Spinal cord (tissue), 10 donors: ENCODE measurements around the gene KARS1. TPM values are rescaled to one million over a fixed set of nuclear protein-coding genes. Genes with fewer than 3 reads are reported as not detected.
A peak's percentile ranks its signal among the peaks of the same experiment; 100 is the strongest.

Experiments
- DNase-seq, 6 donors: peaks; one replicate each; pipeline versions ENCODE4 v3.0.0 to v3.0.0-alpha.2; 2013 to 2015; ENCODE audit warnings: low spot score in 6 of 6, low read depth in 4 of 6
- H3K27ac ChIP-seq: one replicate; pipeline ENCODE4 v1.5.1; 2013; ENCODE audit warnings: low read depth, low read length, control low read depth
- H3K27me3 ChIP-seq: one replicate; pipeline ENCODE4 v1.6.1; 2013; ENCODE audit warnings: low read length; ENCODE audit not compliant: control insufficient read depth, insufficient read depth
- H3K36me3 ChIP-seq: one replicate; pipeline ENCODE4 v1.6.1; 2013; ENCODE audit warnings: low read length; ENCODE audit not compliant: control insufficient read depth, insufficient read depth
- H3K4me1 ChIP-seq: one replicate; pipeline ENCODE4 v1.6.1; 2013; ENCODE audit warnings: low read length; ENCODE audit not compliant: control insufficient read depth, insufficient read depth
- H3K4me3 ChIP-seq: one replicate; pipeline ENCODE4 v1.5.1; 2013; ENCODE audit warnings: low read depth, low read length, control low read depth
- H3K9me3 ChIP-seq: one replicate; pipeline ENCODE4 v1.6.1; 2013; ENCODE audit warnings: low read length; ENCODE audit not compliant: control insufficient read depth, insufficient read depth
- WGBS: methylation state at CpG from one replicate; pipeline ENCODE4 v1.1.5; 2013; ENCODE audit warnings: missing lambda C conversion rate; ENCODE audit not compliant: insufficient coverage; 5-methylcytosine and 5-hydroxymethylcytosine counted together
- polyA plus RNA-seq, 2 donors: library from polyadenylated mRNA; unstranded; fragments of 120-200 nt; gene quantifications; one replicate each; pipeline ENCODE4 v1.2.1, GENCODE V29; 2013; ENCODE audit not compliant: insufficient read length in 2 of 2
- total RNA-seq, 2 donors: library from RNA; depleted of rRNA in 1 of 2; stranded (reverse); fragments of 120-200 nt in 1 of 2; fragments of >200 nt in 1 of 2; gene quantifications; one replicate each; pipeline versions ENCODE4 v1.2.3 to v1.2.4, GENCODE V29; 2013 to 2014
- donor health status: healthy.

Gene KARS1
- total and polyA plus RNA-seq, 4 donors = 82.8 to 112 (median 103) TPM

GRCh38 chr16:75590920-75591843 lies 56.3 kb downstream of the KARS1 start:
- H3K36me3 ChIP-seq = peaks cover 4% of the 10 kb centered on the region
- H3K9me3 ChIP-seq = no peaks in the 10 kb centered on the region
- DNase-seq = peak; percentile 61 to 89 (median 70)
- peak overlapping the region; percentile 4 for H3K4me3 ChIP-seq
- H3K27ac ChIP-seq = peak overlapping the region; percentile 92
- no peaks in the 10 kb centered on the region for H3K27me3 ChIP-seq
- peaks cover 26% of the 10 kb centered on the region for H3K4me1 ChIP-seq
- 16% methylated on average over 2 of the region's 8 CpGs for WGBS

- Histone ChIP-seq H3K27me3 (no peaks in the 10 kb centered on the region), H3K4me3 (no peak overlapping the region), H3K27ac (peak overlapping the region; percentile 92), H3K4me1 (peaks cover 26% of the 10 kb centered on the region), H3K36me3 (peaks cover 9% of the 10 kb centered on the region), H3K9me3 (no peaks in the 10 kb centered on the region)
- 27% methylated on average over 2 of the region's 3 CpGs for WGBS
- peak in 4 of 6 donors; percentile 33 to 79 (median 49) for DNase-seq
These were observed 58.2 kb downstream of the KARS1 start for GRCh38 chr16:75589306-75589705.

- WGBS = 85% methylated on average over 2 of the region's 4 CpGs
These were observed 58.7 kb downstream of the KARS1 start for GRCh38 chr16:75588716-75589115.

GRCh38 chr16:75584108-75584507 lies 63.4 kb downstream of the KARS1 start:
- H3K4me3 ChIP-seq = no peak overlapping the region
- peaks cover 10% of the 10 kb centered on the region for H3K36me3 ChIP-seq
- WGBS = 100% methylated on average over 1 of the region's 3 CpGs
- H3K27me3 ChIP-seq = no peaks in the 10 kb centered on the region
- peaks cover 19% of the 10 kb centered on the region for H3K4me1 ChIP-seq
- no peak overlapping the region for H3K27ac ChIP-seq
- no peaks in the 10 kb centered on the region for H3K9me3 ChIP-seq
- DNase-seq = no peak

More at GRCh38 chr16:75588716-75589115, 58.7 kb downstream of the KARS1 start:
- no peak for DNase-seq
- Histone ChIP-seq H3K9me3 (no peaks in the 10 kb centered on the region), H3K27ac (peak overlapping the region; percentile 92), H3K27me3 (no peaks in the 10 kb centered on the region), H3K4me1 (peaks cover 26% of the 10 kb centered on the region), H3K4me3 (no peak overlapping the region), H3K36me3 (peaks cover 8% of the 10 kb centered on the region)

DNA sequence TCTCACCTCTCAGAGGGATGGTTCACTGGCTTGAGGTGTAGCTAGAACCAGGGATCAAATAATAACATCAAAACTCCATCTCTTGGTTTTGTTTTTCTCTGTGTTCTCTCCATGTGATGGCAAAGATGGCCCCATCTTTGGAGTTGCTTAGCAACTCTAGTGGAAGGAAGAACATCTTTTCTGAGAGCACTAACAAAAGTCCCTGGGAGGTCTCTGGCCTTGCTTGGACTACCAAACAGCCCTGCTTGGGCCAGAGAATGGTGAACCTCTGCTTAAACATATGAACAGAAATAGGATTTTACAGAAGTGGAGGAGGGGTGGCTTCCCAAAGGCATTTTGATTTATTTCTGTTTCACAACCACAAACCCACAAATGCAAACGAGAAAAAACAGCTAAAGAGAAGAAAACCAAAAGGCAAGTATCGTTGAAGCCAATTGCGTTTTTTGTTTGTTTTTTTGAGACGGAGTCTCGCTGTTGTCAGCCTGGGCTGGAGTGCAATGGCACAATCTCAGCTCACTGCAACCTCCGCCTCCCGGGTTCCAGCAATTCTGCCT lies 68.1 kb downstream of the KARS1 start:
- Histone ChIP-seq H3K4me3 (no peak overlapping the region), H3K9me3 (no peaks in the 10 kb centered on the region), H3K4me1 (peaks cover 16% of the 10 kb centered on the region), H3K27ac (peak overlapping the region; percentile 11), H3K27me3 (no peaks in the 10 kb centered on the region), H3K36me3 (peaks cover 29% of the 10 kb centered on the region)
- peak in 4 of 6 donors; percentile 39 to 76 (median 64) for DNase-seq
- WGBS = 56% methylated on average over 6 of the region's 7 CpGs

DNA sequence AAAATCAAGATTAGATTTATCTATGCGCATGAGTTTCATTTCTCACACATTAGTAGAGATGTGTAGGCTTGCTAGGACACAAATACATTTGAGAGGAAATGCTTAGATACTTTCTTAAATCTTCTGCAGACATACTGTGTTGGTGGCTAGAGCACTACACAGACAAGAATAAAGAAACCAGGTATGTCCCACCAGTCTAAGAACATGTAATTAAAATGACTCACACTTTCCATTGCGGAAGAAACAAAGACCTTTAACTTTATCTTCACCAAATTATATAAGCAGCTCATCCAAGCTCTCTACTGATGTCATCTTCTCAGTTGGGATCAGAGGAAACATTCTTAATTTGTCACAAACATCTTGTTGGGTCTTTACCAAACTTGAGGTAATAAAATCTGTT lies 68.7 kb downstream of the KARS1 start:
- H3K36me3 ChIP-seq = peaks cover 31% of the 10 kb centered on the region

DNA sequence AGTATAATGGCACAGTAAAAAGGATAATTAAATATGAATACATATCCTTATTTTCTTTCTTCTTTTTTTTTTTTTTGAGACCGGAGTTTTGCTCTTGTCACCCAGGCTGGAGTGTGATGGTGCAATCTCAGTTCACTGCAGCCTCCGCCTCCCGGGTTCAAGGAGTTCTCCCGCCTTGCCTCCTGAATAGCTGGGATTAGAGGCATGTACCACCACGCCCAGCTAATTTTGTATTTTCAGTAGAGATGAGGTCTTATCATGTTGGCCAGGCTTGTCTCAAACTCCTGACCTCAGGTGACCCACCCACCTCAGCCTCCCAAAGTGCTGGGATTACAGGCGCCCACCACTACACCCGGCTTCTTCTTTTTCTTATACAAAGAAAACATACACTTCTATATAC lies 69.3 kb downstream of the KARS1 start:
- Histone ChIP-seq H3K27me3 (no peaks in the 10 kb centered on the region), H3K27ac (no peak overlapping the region), H3K36me3 (peaks cover 35% of the 10 kb centered on the region), H3K9me3 (no peaks in the 10 kb centered on the region), H3K4me1 (peaks cover 16% of the 10 kb centered on the region), H3K4me3 (no peak overlapping the region)
- DNase-seq = no peak
- 93% methylated on average over 5 of the region's 7 CpGs for WGBS

More for the DNA sequence above, 68.7 kb downstream of the KARS1 start:
- WGBS = no CpG with 5 or more reads among the region's 2 CpGs
- no peak for DNase-seq
- Histone ChIP-seq H3K27me3 (no peaks in the 10 kb centered on the region), H3K9me3 (no peaks in the 10 kb centered on the region), H3K4me1 (peaks cover 16% of the 10 kb centered on the region), H3K4me3 (no peak overlapping the region), H3K27ac (peak overlapping the region; percentile 47)

Other genes starting within 250 kb of the KARS1 start
- gene CFDP1, start 214.2 kb downstream of the KARS1 start, total RNA-seq = 100 to 1,000 TPM in 1 of 2 donors, 10 to 100 TPM in 1; 55.4 to 129 TPM
- gene CFDP1, start 214.2 kb downstream of the KARS1 start, polyA plus RNA-seq = 100 to 1,000 TPM; 135 to 164 TPM
- gene TMEM170A, start 183.0 kb downstream of the KARS1 start, total RNA-seq = 10 to 100 TPM; 35.4 to 60.6 TPM
- 10 to 100 TPM; 36.6 to 38.6 TPM for gene TMEM170A, start 183.0 kb downstream of the KARS1 start, polyA plus RNA-seq
- gene CHST6, start 152.2 kb downstream of the KARS1 start, total RNA-seq = 1 to 10 TPM; 5.4 to 7.9 TPM
- 10 to 100 TPM; 11.4 to 12.3 TPM for gene CHST6, start 152.2 kb downstream of the KARS1 start, polyA plus RNA-seq
- under 1 TPM; 0.33 to 0.89 TPM for gene CHST5, start 111.6 kb downstream of the KARS1 start, total RNA-seq
- 1 to 10 TPM; 3.4 to 4.9 TPM for gene CHST5, start 111.6 kb downstream of the KARS1 start, polyA plus RNA-seq
- 10 to 100 TPM; 25.1 to 35.2 TPM for gene TMEM231, start 91.4 kb downstream of the KARS1 start, total RNA-seq
- 10 to 100 TPM; 46.3 to 55.9 TPM for gene TMEM231, start 91.4 kb downstream of the KARS1 start, polyA plus RNA-seq
- gene GABARAPL2, start 81.3 kb downstream of the KARS1 start, total RNA-seq = 100 to 1,000 TPM; 208 to 262 TPM
- 100 to 1,000 TPM; 352 to 407 TPM for gene GABARAPL2, start 81.3 kb downstream of the KARS1 start, polyA plus RNA-seq
- gene ADAT1, start 24.4 kb downstream of the KARS1 start, total RNA-seq = 10 to 100 TPM; 41.0 to 54.8 TPM
- 10 to 100 TPM; 40.7 to 45.4 TPM for gene ADAT1, start 24.4 kb downstream of the KARS1 start, polyA plus RNA-seq
- gene TERF2IP, start 108 bp upstream of the KARS1 start, total RNA-seq = 100 to 1,000 TPM; 115 to 116 TPM
- gene TERF2IP, start 108 bp upstream of the KARS1 start, polyA plus RNA-seq = 100 to 1,000 TPM; 228 to 259 TPM
- gene CPHXL2, start 29.3 kb upstream of the KARS1 start, total RNA-seq = not detected
- under 1 TPM; 0.21 to 0.47 TPM for gene CPHXL2, start 29.3 kb upstream of the KARS1 start, polyA plus RNA-seq
- not detected for gene DUXB, start 53.8 kb upstream of the KARS1 start, total RNA-seq
- under 1 TPM in 1 of 2 donors, not detected in 1; 0.20 TPM for gene DUXB, start 53.8 kb upstream of the KARS1 start, polyA plus RNA-seq
- not detected for gene CPHXL, start 78.8 kb upstream of the KARS1 start, total RNA-seq
- not detected for gene CPHXL, start 78.8 kb upstream of the KARS1 start, polyA plus RNA-seq